GM15510 (cell line): ENCODE measurements around the gene ARRB2.

Experiments
- POLR2A ChIP-seq: IDR thresholded peaks from 3 replicates; pipeline ENCODE4 v1.6.1; 2011; ENCODE audit warnings: borderline replicate concordance; ENCODE audit not compliant: insufficient read length; ENCODE audit errors: extremely low read depth

ARRB2 gene

GRCh38 chr17:4690745-4691144, 19.7 kb upstream of the ARRB2 start:
- no peak for TF ChIP-seq POLR2A

GRCh38 chr17:4691686-4692085, 18.7 kb upstream of the ARRB2 start:
- TF ChIP-seq POLR2A, result no peak

GRCh38 chr17:4693416-4693815, 17.0 kb upstream of the ARRB2 start:
- TF ChIP-seq POLR2A, result no peak

GRCh38 chr17:4696437-4696805, 14.0 kb upstream of the ARRB2 start:
- TF ChIP-seq POLR2A, result no peak

- TF ChIP-seq POLR2A, result no peak
Measured at GRCh38 chr17:4701116-4701515, 9.3 kb upstream of the ARRB2 start.

- no peak for TF ChIP-seq POLR2A
Measured at GRCh38 chr17:4703330-4703691, 7.1 kb upstream of the ARRB2 start.

GRCh38 chr17:4704991-4705390, 5.4 kb upstream of the ARRB2 start:
- TF ChIP-seq POLR2A, result no peak

GRCh38 chr17:4706121-4706520, 4.3 kb upstream of the ARRB2 start:
- TF ChIP-seq POLR2A, result no peak

- TF ChIP-seq POLR2A, result no peak
Measured at GRCh38 chr17:4708436-4708835, 2.0 kb upstream of the ARRB2 start.

- peak; percentile 6 for TF ChIP-seq POLR2A
Measured at GRCh38 chr17:4710693-4711634, 532 bp downstream of the ARRB2 start.

GRCh38 chr17:4711661-4712181, 1.3 kb downstream of the ARRB2 start:
- no peak for TF ChIP-seq POLR2A

- no peak for TF ChIP-seq POLR2A
Measured at GRCh38 chr17:4712526-4712925, 2.1 kb downstream of the ARRB2 start.

- no peak for TF ChIP-seq POLR2A
Measured at GRCh38 chr17:4715063-4715744, 4.8 kb downstream of the ARRB2 start.

GRCh38 chr17:4716081-4716480, 5.6 kb downstream of the ARRB2 start:
- TF ChIP-seq POLR2A, result no peak

- TF ChIP-seq POLR2A, result no peak
Measured at GRCh38 chr17:4717791-4718190, 7.4 kb downstream of the ARRB2 start.

- no peak for TF ChIP-seq POLR2A
Measured at GRCh38 chr17:4718276-4718675, 7.8 kb downstream of the ARRB2 start.
